Keratinocyte (primary cell): Measurements from ENCODE around the gene PAX2. TPM values are rescaled to one million over a fixed set of nuclear protein-coding genes. Genes with fewer than 3 reads are reported as not detected.
A peak's percentile ranks its signal among the peaks of the same experiment; 100 is the strongest.

ENCODE experiments used
- DNase-seq: peaks from one replicate; pipeline ENCODE4 v3.0.0-alpha.2; 2011; ENCODE audit warnings: low read depth, missing footprints, low spot score
- FAIRE-seq: peaks from 2 replicates; lab custom pipeline; 2011; peaks lifted over from hg19 to GRCh38; lab: Jason Lieb, UNC
- H2AFZ ChIP-seq: 2 replicates; pipeline ENCODE4 v1.6.0; 2012; ENCODE audit warnings: low read length, control low read depth, inconsistent platforms; ENCODE audit not compliant: control insufficient read depth
- H3K27ac ChIP-seq: 2 replicates; pipeline ENCODE4 v1.5.1; 2011; ENCODE audit warnings: low read length; ENCODE audit not compliant: control insufficient read depth, insufficient read depth
- H3K27me3 ChIP-seq: 3 replicates; pipeline ENCODE4 v1.6.0; 2011; ENCODE audit warnings: low read length; ENCODE audit not compliant: control insufficient read depth, insufficient read depth; ENCODE audit errors: extremely low read depth
- H3K36me3 ChIP-seq, 2 experiments: 2 replicates in 1 of 2; 3 replicates in 1 of 2; pipeline ENCODE4 v1.5.1; 2011; ENCODE audit warnings: low read length in 2 of 2, mild to moderate bottlenecking in 1 of 2; ENCODE audit not compliant: control insufficient read depth in 2 of 2, insufficient read depth in 2 of 2; ENCODE audit errors: extremely low read depth in 1 of 2
- H3K4me1 ChIP-seq: 3 replicates; pipeline ENCODE4 v1.5.1; 2011; ENCODE audit warnings: low read length; ENCODE audit not compliant: control insufficient read depth, insufficient read depth; ENCODE audit errors: extremely low read depth
- H3K4me2 ChIP-seq: 3 replicates; pipeline ENCODE4 v1.6.0; 2011; ENCODE audit warnings: low read depth, low read length; ENCODE audit not compliant: control insufficient read depth, insufficient read depth; ENCODE audit errors: extremely low read depth
- H3K4me3 ChIP-seq, 3 experiments: fragments of 200-600 bp in 1 of 3; sonication (generic) in 1 of 3; 2 replicates in 2 of 3; 3 replicates in 1 of 3; pipeline ENCODE4 v1.5.1; 2011 to 2016; ENCODE audit warnings: low read length in 3 of 3, mild to moderate bottlenecking in 3 of 3, control low read depth in 2 of 3, inconsistent platforms in 1 of 3, low read depth in 1 of 3, mixed read lengths in 1 of 3, mixed run types in 1 of 3, moderate library complexity in 1 of 3; ENCODE audit not compliant: control insufficient read depth in 2 of 3, insufficient read depth in 2 of 3; ENCODE audit errors: extremely low read depth in 1 of 3
- H3K79me2 ChIP-seq: 2 replicates; pipeline ENCODE4 v1.6.0; 2012; ENCODE audit warnings: low read length; ENCODE audit not compliant: control insufficient read depth, insufficient read depth
- H3K9ac ChIP-seq: 3 replicates; pipeline ENCODE4 v1.6.0; 2011; ENCODE audit warnings: low read length; ENCODE audit not compliant: control insufficient read depth, insufficient read depth; ENCODE audit errors: extremely low read depth
- H3K9me1 ChIP-seq: 3 replicates; pipeline ENCODE4 v1.6.0; 2011; ENCODE audit warnings: low read length; ENCODE audit not compliant: control insufficient read depth, insufficient read depth; ENCODE audit errors: extremely low read depth
- H3K9me3 ChIP-seq: 2 replicates; pipeline ENCODE4 v1.5.1; 2012; ENCODE audit warnings: low read depth, low read length; ENCODE audit not compliant: control insufficient read depth
- H4K20me1 ChIP-seq: 3 replicates; pipeline ENCODE4 v1.6.0; 2011; ENCODE audit warnings: low read length; ENCODE audit not compliant: control insufficient read depth, insufficient read depth; ENCODE audit errors: extremely low read depth
- CTCF ChIP-seq, 3 experiments: IDR thresholded peaks in 1 of 3; conservative IDR thresholded peaks in 1 of 3; optimal IDR thresholded peaks in 1 of 3; 2 replicates in 2 of 3; 3 replicates in 1 of 3; pipeline versions ENCODE3 to v1.5.1; 2011; ENCODE audit warnings: low read length in 3 of 3, mild to moderate bottlenecking in 3 of 3, moderate library complexity in 2 of 3, control low read depth in 1 of 3, inconsistent platforms in 1 of 3; ENCODE audit not compliant: insufficient read depth in 2 of 3; ENCODE audit errors: extremely low read depth in 1 of 3
- EZH2 ChIP-seq: IDR thresholded peaks from one replicate; pipeline ENCODE4 v1.6.1; 2012; ENCODE audit warnings: inconsistent platforms, mild to moderate bottlenecking, low read length, moderate library complexity
- dilution Hi-C: fragments of 300-500 bp; cut with MboI; formaldehyde crosslinking; loops from one replicate; pipeline ENCODE4 v1.7.0; 2020; ENCODE audit warnings: low sequenced_read_pairs; ENCODE audit not compliant: extremely low pct_ligation_motif_present
- polyA plus RNA-seq, 5 experiments: library from polyadenylated mRNA; depleted of rRNA in 3 of 5; stranded (reverse) in 3 of 5; stranded (forward) in 1 of 5; unstranded in 1 of 5; fragments of >200 nt; gene quantifications; 1 replicate in 1 of 5; 2 replicates in 3 of 5; 3 replicates in 1 of 5; pipeline versions ENCODE4 v1.2.1 to v1.2.3, GENCODE V29; 2011 to 2012; ENCODE audit warnings: missing spikeins in 2 of 5, low read depth in 1 of 5, low replicate concordance in 1 of 5

Gene PAX2
- polyA plus RNA-seq, 1 donor (not counting 4 experiments of a cell fraction or from before 2014, with no cell fraction given), result not detected

DNA sequence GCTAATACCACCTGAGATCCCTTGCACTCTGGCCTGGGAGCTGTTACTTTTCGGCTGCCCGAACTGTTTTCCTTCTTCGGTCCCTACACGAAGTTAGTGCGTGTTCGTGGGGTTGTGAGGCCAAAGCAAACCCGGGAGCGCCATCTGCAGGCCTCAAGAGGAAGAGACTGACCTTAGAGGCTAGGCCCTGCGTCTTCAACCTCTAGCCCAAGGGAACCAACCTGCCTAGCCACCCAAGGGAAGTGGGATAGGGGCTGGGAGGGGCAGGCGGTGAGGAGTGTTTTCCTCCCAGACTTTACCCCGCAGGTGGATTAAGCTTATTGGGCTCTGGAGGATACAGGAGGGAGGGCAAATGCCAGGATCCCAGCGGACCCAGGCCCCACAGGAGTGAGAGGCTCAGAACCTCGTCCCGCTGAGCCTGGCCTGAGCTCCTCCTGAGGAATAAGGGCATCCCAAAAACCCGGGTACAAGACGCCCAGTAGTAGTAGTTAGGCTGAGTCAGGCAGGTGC is 1.7 kb upstream of the PAX2 start:
- FAIRE-seq (no peak), DNase-seq (peak; percentile 13)
- dilution Hi-C loops, result no loop called here
- H2AFZ ChIP-seq, result no peak overlapping the region
- TF ChIP-seq CTCF (optimal IDR thresholded peaks at IDR 0.05 in 1 of 3, IDR thresholded peaks at IDR 0.05 in 1 of 3, conservative IDR thresholded peaks at IDR 0.05 in 1 of 3; ENCODE audit: extremely low read depth in 1 of 3, insufficient read depth in 2 of 3, low read length in 3 of 3) (peak; percentile 71 to 83 (median 81)), EZH2 (no peak)
- peaks cover 3% of the 10 kb centered on the region for H3K4me1 ChIP-seq
- H3K27me3 ChIP-seq, result peaks cover 99% of the 10 kb centered on the region
- no peak overlapping the region for H3K4me3 ChIP-seq
- no peaks in the 10 kb centered on the region for H3K79me2 ChIP-seq
- no peaks in the 10 kb centered on the region for H3K9me3 ChIP-seq
- H3K9me1 ChIP-seq, result no peaks in the 10 kb centered on the region
- no peak overlapping the region for H3K9ac ChIP-seq
- peaks cover 8% of the 10 kb centered on the region for H4K20me1 ChIP-seq
- no peaks in the 10 kb centered on the region for H3K36me3 ChIP-seq
- H3K4me2 ChIP-seq, result no peak overlapping the region
- no peak overlapping the region for H3K27ac ChIP-seq

GRCh38 chr10:100744136-100744986 is 1.0 kb upstream of the PAX2 start:
- DNase-seq, result no peak
- Histone ChIP-seq H3K79me2 (no peaks in the 10 kb centered on the region), H3K36me3 (no peaks in the 10 kb centered on the region), H3K27ac (no peak overlapping the region), H3K9ac (no peak overlapping the region), H3K4me1 (peaks cover 3% of the 10 kb centered on the region), H2AFZ (no peak overlapping the region), H3K9me1 (no peaks in the 10 kb centered on the region), H4K20me1 (peaks cover 8% of the 10 kb centered on the region), H3K9me3 (no peaks in the 10 kb centered on the region), H3K4me2 (peak overlapping the region; percentile 32), H3K27me3 (peaks cover 99% of the 10 kb centered on the region), H3K4me3 (no peak overlapping the region)
- no peak for FAIRE-seq
- dilution Hi-C loops, result no loop called here
- TF ChIP-seq CTCF (optimal IDR thresholded peaks at IDR 0.05 in 1 of 3, IDR thresholded peaks at IDR 0.05 in 1 of 3, conservative IDR thresholded peaks at IDR 0.05 in 1 of 3; ENCODE audit: extremely low read depth in 1 of 3, insufficient read depth in 2 of 3, low read length in 3 of 3), result no peak
- TF ChIP-seq EZH2, result peak; percentile 96
